Neuronal stem cell (in vitro differentiated cells): ENCODE data around the gene TENT4B.
"Not testable (repeated sequence)": the region's sequence is repeated elsewhere in the genome, so short reads cannot be mapped to it uniquely, and the experiment has no call there.

ENCODE experiments used
- DNase-seq: peaks from one replicate; pipeline ENCODE4 v3.0.0-alpha.2; 2013; ENCODE audit warnings: low spot score
- H2AFZ ChIP-seq: one replicate; pipeline ENCODE4 v1.6.1; 2013; ENCODE audit warnings: mild to moderate bottlenecking, low read length, inconsistent platforms
- H2AK5ac ChIP-seq: 2 replicates; pipeline ENCODE4 v1.6.1; 2013; ENCODE audit warnings: low read depth, mild to moderate bottlenecking, inconsistent platforms, low read length, moderate library complexity, mixed read lengths
- H2BK120ac ChIP-seq: 2 replicates; pipeline ENCODE4 v1.6.1; 2013; ENCODE audit warnings: low read depth, mild to moderate bottlenecking, inconsistent platforms, low read length, moderate library complexity, mixed read lengths
- H2BK12ac ChIP-seq: one replicate; pipeline ENCODE4 v1.6.1; 2013; ENCODE audit warnings: low read length, inconsistent platforms
- H2BK15ac ChIP-seq: 2 replicates; pipeline ENCODE4 v1.6.1; 2013; ENCODE audit warnings: mild to moderate bottlenecking, low read length, inconsistent platforms, mixed read lengths
- H2BK5ac ChIP-seq: one replicate; pipeline ENCODE4 v1.6.1; 2013; ENCODE audit warnings: inconsistent platforms, mild to moderate bottlenecking, low read length, moderate library complexity
- H3K14ac ChIP-seq: one replicate; pipeline ENCODE4 v1.6.1; 2013; ENCODE audit warnings: low read length, inconsistent platforms
- H3K18ac ChIP-seq: 2 replicates; pipeline ENCODE4 v1.6.1; 2013; ENCODE audit warnings: low read length, inconsistent platforms
- H3K23ac ChIP-seq: 2 replicates; pipeline ENCODE4 v1.6.1; 2013; ENCODE audit warnings: low read depth, mild to moderate bottlenecking, mixed read lengths, low read length, inconsistent platforms; ENCODE audit not compliant: poor library complexity
- H3K27ac ChIP-seq: replicated peaks from 3 replicates; pipeline ENCODE4 v1.5.1; 2013; ENCODE audit warnings: low read length, inconsistent platforms
- H3K27me3 ChIP-seq, 3 experiments: 2 replicates each; pipeline ENCODE4 v1.6.1; 2013; ENCODE audit warnings: low read length in 3 of 3, mild to moderate bottlenecking in 2 of 3, inconsistent platforms in 1 of 3, low read depth in 1 of 3, mixed read lengths in 1 of 3, moderate library complexity in 1 of 3; ENCODE audit not compliant: control insufficient read depth in 3 of 3, insufficient read depth in 3 of 3
- H3K36me3 ChIP-seq, 2 donors: replicated peaks in 1 of 2; 2 replicates each; pipeline ENCODE4 v1.6.1; 2013; ENCODE audit warnings: low read length in 2 of 2; ENCODE audit not compliant: control insufficient read depth in 2 of 2, insufficient read depth in 2 of 2
- H3K4ac ChIP-seq: 2 replicates; pipeline ENCODE4 v1.6.1; 2013; ENCODE audit warnings: inconsistent platforms, mild to moderate bottlenecking, low read length, moderate library complexity
- H3K4me1 ChIP-seq, 2 donors: 1 replicate in 1 of 2; 2 replicates in 1 of 2; pipeline ENCODE4 v1.6.1; 2013; ENCODE audit warnings: low read length in 2 of 2, low read depth in 1 of 2; ENCODE audit not compliant: control insufficient read depth in 2 of 2, insufficient read depth in 1 of 2
- H3K4me2 ChIP-seq: one replicate; pipeline ENCODE4 v1.6.1; 2013; ENCODE audit warnings: mild to moderate bottlenecking, low read length, inconsistent platforms; ENCODE audit not compliant: insufficient read depth, poor library complexity, severe bottlenecking
- H3K4me3 ChIP-seq, 2 donors: 2 replicates each; pipeline ENCODE4 v1.5.1; 2013; ENCODE audit warnings: low read length in 2 of 2, mild to moderate bottlenecking in 2 of 2, inconsistent platforms in 1 of 2, moderate library complexity in 1 of 2
- H3K79me1 ChIP-seq: one replicate; pipeline ENCODE4 v1.6.1; 2013; ENCODE audit warnings: low read depth, mild to moderate bottlenecking, inconsistent platforms, low read length, moderate library complexity
- H3K9ac ChIP-seq: one replicate; pipeline ENCODE4 v1.6.1; 2013; ENCODE audit warnings: mild to moderate bottlenecking, low read depth, low read length, inconsistent platforms; ENCODE audit not compliant: poor library complexity
- H3K9me3 ChIP-seq, 2 donors: replicated peaks in 1 of 2; 2 replicates each; pipeline versions ENCODE3 to v1.6.1; 2013; ENCODE audit warnings: low read length in 2 of 2, mild to moderate bottlenecking in 2 of 2, inconsistent platforms in 1 of 2, low read depth in 1 of 2, mixed read lengths in 1 of 2, moderate library complexity in 1 of 2; ENCODE audit not compliant: control insufficient read depth in 2 of 2, insufficient read depth in 1 of 2
- H4K8ac ChIP-seq: one replicate; pipeline ENCODE4 v1.6.1; 2013; ENCODE audit warnings: low read depth, mild to moderate bottlenecking, inconsistent platforms, low read length, moderate library complexity
- H4K91ac ChIP-seq: one replicate; pipeline ENCODE4 v1.6.1; 2013; ENCODE audit warnings: low read length, low read depth, mild to moderate bottlenecking, inconsistent platforms; ENCODE audit not compliant: poor library complexity
- whole genome bisulfite sequencing, 2 donors: extraction: QIAGEN DNeasy Blood & Tissue Kit; methylation state at CpG; one replicate each; pipeline ENCODE4 v1.1.7; 2013; ENCODE audit warnings: missing lambda C conversion rate in 2 of 2, mixed read lengths in 1 of 2; ENCODE audit not compliant: insufficient read length in 2 of 2, insufficient replicate concordance in 1 of 2; ENCODE audit errors: extremely low coverage in 2 of 2; 5-methylcytosine and 5-hydroxymethylcytosine counted together

Gene TENT4B

GRCh38 chr16:50238868-50239301, 85.8 kb downstream of the TENT4B start:
- Histone ChIP-seq H4K91ac (no peak overlapping the region), H3K4ac (no peak overlapping the region), H2BK5ac (no peak overlapping the region), H2AFZ (no peak overlapping the region), H3K14ac (no peak overlapping the region), H3K4me3 (no peak overlapping the region), H3K79me1 (no peaks in the 10 kb centered on the region), H3K9me3 (no peaks in the 10 kb centered on the region), H3K4me2 (no peak overlapping the region), H2BK15ac (no peak overlapping the region), H4K8ac (no peak overlapping the region), H3K27ac (no peak overlapping the region), H3K9ac (no peak overlapping the region), H2BK12ac (no peak overlapping the region), H3K27me3 (peaks cover 0 to 28% (median 2%) of the 10 kb centered on the region in 3 experiments), H3K18ac (no peak overlapping the region), H2BK120ac (no peak overlapping the region), H3K4me1 (peaks cover 0 to 5% of the 10 kb centered on the region in 2 donors), H3K23ac (no peak overlapping the region), H2AK5ac (no peak overlapping the region), H3K36me3 (no peaks in the 10 kb centered on the region)
- WGBS, 2 donors, result no CpG with 5 or more reads among the region's 5 CpGs
- DNase-seq, result no peak

DNA sequence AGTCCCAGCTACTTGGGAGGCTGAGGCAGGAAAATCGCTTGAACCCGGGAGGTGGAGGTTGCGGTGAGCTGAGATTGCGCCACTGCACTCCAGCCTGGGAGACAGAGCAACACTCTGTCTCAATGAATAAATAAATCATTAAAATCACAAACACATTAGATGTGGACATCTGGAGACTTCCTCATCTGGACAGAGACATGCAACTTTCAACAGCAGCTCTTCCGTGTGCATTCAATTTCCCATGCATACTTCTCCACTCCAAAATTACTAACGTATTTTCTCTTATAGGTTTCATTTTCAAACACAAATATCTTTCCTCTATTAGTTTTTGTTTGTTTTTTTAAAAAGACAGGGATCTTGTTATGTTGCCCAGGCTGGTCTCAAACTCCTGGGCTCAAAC, 89.9 kb downstream of the TENT4B start:
- WGBS, 2 donors, result no CpG with 5 or more reads among the region's 6 CpGs

DNA sequence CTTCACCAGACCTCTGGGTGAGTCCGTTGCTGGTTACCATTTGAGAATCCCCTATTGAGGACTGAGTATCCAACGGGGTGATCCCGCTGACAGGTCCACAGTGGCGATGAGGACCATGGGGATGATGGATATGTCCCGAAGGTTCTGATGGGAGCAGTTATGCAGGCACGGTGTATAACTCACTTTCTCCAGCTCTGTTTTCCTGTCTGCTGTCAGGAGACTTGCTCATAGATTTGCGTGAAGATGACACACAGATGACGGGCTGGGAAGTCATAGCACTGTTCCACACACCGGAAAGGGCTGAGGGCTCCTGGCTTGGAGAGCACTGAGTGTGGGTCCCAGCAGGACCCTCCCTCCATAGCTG, 91.0 kb downstream of the TENT4B start:
- H3K9ac ChIP-seq, result no peak overlapping the region
- no peaks in the 10 kb centered on the region for H3K36me3 ChIP-seq
- DNase-seq, result no peak
- H3K4ac ChIP-seq, result no peak overlapping the region
- H3K79me1 ChIP-seq, result no peaks in the 10 kb centered on the region
- peaks cover 0 to 3% of the 10 kb centered on the region in 2 donors for H3K9me3 ChIP-seq
- H3K14ac ChIP-seq, result no peak overlapping the region
- WGBS, 2 donors, result no CpG with 5 or more reads among the region's 9 CpGs
- no peak overlapping the region for H2AK5ac ChIP-seq
- no peak overlapping the region for H2AFZ ChIP-seq
- no peak overlapping the region for H2BK120ac ChIP-seq
- H3K4me2 ChIP-seq, result no peak overlapping the region
- no peak overlapping the region for H2BK12ac ChIP-seq
- no peak overlapping the region for H3K27ac ChIP-seq
- H4K91ac ChIP-seq, result no peak overlapping the region
- H3K23ac ChIP-seq, result no peak overlapping the region
- H3K27me3 ChIP-seq, result peaks cover 4 to 62% (median 28%) of the 10 kb centered on the region in 3 experiments
- H4K8ac ChIP-seq, result no peak overlapping the region
- no peak overlapping the region for H3K4me3 ChIP-seq
- H2BK15ac ChIP-seq, result no peak overlapping the region
- peak overlapping the region; percentile 53 for H3K18ac ChIP-seq
- H2BK5ac ChIP-seq, result no peak overlapping the region
- H3K4me1 ChIP-seq, result peaks cover 6 to 7% of the 10 kb centered on the region in 2 donors

More for the DNA sequence above, 89.9 kb downstream of the TENT4B start:
- not testable (repeated sequence) for H2BK5ac ChIP-seq, H2BK120ac ChIP-seq, H2BK12ac ChIP-seq, H4K8ac ChIP-seq, H2AK5ac ChIP-seq, H3K4ac ChIP-seq, H2BK15ac ChIP-seq, H3K4me2 ChIP-seq, H3K27ac ChIP-seq, H3K4me1 ChIP-seq, H3K79me1 ChIP-seq, H3K9ac ChIP-seq, H3K9me3 ChIP-seq, H3K23ac ChIP-seq, H3K36me3 ChIP-seq, H3K4me3 ChIP-seq, DNase-seq, H3K18ac ChIP-seq, H4K91ac ChIP-seq, H2AFZ ChIP-seq, H3K14ac ChIP-seq
- peaks cover 4 to 63% (median 28%) of the 10 kb centered on the region in 3 experiments for H3K27me3 ChIP-seq

GRCh38 chr16:50244504-50245416, 91.7 kb downstream of the TENT4B start:
- Histone ChIP-seq H3K4me2 (no peak overlapping the region), H3K36me3 (no peaks in the 10 kb centered on the region), H2BK12ac (no peak overlapping the region), H3K18ac (peak overlapping the region; percentile 53), H3K9ac (no peak overlapping the region), H4K8ac (no peak overlapping the region), H2BK15ac (no peak overlapping the region), H2BK120ac (no peak overlapping the region), H2AFZ (peak overlapping the region; percentile 35), H4K91ac (no peak overlapping the region), H2AK5ac (no peak overlapping the region), H3K27ac (no peak overlapping the region), H3K4me3 (no peak overlapping the region), H2BK5ac (no peak overlapping the region), H3K4ac (no peak overlapping the region), H3K14ac (no peak overlapping the region), H3K9me3 (peaks cover 0 to 3% of the 10 kb centered on the region in 2 donors), H3K23ac (peak overlapping the region; percentile 35), H3K79me1 (no peaks in the 10 kb centered on the region), H3K4me1 (peaks cover 6 to 7% of the 10 kb centered on the region in 2 donors), H3K27me3 (peaks cover 4 to 57% (median 28%) of the 10 kb centered on the region in 3 experiments)
- DNase-seq, result no peak
- WGBS, 2 donors, result no CpG with 5 or more reads among the region's 33 CpGs
